ENCODE results near the gene SLC25A36. TPM values are rescaled to one million over a fixed set of nuclear protein-coding genes. Genes with fewer than 3 reads are reported as not detected.

SLC25A36 gene, protein sequence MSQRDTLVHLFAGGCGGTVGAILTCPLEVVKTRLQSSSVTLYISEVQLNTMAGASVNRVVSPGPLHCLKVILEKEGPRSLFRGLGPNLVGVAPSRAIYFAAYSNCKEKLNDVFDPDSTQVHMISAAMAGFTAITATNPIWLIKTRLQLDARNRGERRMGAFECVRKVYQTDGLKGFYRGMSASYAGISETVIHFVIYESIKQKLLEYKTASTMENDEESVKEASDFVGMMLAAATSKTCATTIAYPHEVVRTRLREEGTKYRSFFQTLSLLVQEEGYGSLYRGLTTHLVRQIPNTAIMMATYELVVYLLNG
- 112 and 148 TPM in 2 replicates for total RNA-seq

GRCh38 chr3:140941434-140942220 lies at the start of gene SLC25A36:
Gene SLC25A36 (plus strand): TSS chr3:140941836. CDS start chr3:140942055, 219 bp downstream.

Other genes starting within 250 kb of the SLC25A36 start
- gene SPSB4, start 109.5 kb downstream of the SLC25A36 start, total RNA-seq = 0.43 and 1.4 TPM in 2 replicates

All from articular chondrocyte of knee joint (primary cell).